DND-41 (cell line): Measurements from ENCODE around the gene STARD4.

Experiments
- EZH2 ChIP-seq: IDR thresholded peaks from 3 replicates; pipeline ENCODE4 v1.6.1; 2012; ENCODE audit warnings: borderline replicate concordance, low read depth, mild to moderate bottlenecking, moderate library complexity, low read length, inconsistent platforms; ENCODE audit not compliant: severe bottlenecking
- TF ChIP-seq, protein P1 (sequence below): IDR thresholded peaks from 2 replicates; pipeline ENCODE4 v1.5.1; 2012; ENCODE audit warnings: borderline replicate concordance, low read length, moderate library complexity, mild to moderate bottlenecking; ENCODE audit not compliant: poor library complexity, severe bottlenecking; ENCODE audit errors: extremely low read depth

DNA sequence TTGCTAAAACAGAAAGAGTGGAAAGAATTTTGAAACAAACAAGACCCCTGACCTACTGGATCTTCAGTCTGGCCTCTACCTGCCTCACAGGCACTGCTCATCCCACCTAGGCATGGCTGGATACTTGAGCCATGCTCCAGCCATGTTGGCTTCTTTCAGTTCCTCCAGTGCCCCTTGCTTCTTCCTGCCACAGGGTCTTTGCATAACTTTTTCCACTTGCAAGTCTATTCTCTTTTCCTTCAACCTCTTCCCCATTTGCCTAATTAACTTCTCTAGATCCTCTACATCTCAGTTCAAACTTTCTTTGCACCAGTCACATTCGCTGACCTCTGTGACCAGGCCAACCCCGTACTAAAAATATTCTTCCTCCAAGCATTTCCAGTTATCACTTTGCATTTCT is 50.4 kb downstream of the STARD4 start:
- TF ChIP-seq, protein P1, sequence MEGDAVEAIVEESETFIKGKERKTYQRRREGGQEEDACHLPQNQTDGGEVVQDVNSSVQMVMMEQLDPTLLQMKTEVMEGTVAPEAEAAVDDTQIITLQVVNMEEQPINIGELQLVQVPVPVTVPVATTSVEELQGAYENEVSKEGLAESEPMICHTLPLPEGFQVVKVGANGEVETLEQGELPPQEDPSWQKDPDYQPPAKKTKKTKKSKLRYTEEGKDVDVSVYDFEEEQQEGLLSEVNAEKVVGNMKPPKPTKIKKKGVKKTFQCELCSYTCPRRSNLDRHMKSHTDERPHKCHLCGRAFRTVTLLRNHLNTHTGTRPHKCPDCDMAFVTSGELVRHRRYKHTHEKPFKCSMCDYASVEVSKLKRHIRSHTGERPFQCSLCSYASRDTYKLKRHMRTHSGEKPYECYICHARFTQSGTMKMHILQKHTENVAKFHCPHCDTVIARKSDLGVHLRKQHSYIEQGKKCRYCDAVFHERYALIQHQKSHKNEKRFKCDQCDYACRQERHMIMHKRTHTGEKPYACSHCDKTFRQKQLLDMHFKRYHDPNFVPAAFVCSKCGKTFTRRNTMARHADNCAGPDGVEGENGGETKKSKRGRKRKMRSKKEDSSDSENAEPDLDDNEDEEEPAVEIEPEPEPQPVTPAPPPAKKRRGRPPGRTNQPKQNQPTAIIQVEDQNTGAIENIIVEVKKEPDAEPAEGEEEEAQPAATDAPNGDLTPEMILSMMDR: no peak
- no peak for TF ChIP-seq EZH2
